Measurements from ENCODE around the gene CAPN15. TPM values are rescaled to one million over a fixed set of nuclear protein-coding genes. Genes with fewer than 3 reads are reported as not detected.

The CAPN15 gene
- total and polyA plus RNA-seq, 2 of the 4 experiments (the other 2 are of a cell fraction), result 9.3 to 24.3 TPM

DNA sequence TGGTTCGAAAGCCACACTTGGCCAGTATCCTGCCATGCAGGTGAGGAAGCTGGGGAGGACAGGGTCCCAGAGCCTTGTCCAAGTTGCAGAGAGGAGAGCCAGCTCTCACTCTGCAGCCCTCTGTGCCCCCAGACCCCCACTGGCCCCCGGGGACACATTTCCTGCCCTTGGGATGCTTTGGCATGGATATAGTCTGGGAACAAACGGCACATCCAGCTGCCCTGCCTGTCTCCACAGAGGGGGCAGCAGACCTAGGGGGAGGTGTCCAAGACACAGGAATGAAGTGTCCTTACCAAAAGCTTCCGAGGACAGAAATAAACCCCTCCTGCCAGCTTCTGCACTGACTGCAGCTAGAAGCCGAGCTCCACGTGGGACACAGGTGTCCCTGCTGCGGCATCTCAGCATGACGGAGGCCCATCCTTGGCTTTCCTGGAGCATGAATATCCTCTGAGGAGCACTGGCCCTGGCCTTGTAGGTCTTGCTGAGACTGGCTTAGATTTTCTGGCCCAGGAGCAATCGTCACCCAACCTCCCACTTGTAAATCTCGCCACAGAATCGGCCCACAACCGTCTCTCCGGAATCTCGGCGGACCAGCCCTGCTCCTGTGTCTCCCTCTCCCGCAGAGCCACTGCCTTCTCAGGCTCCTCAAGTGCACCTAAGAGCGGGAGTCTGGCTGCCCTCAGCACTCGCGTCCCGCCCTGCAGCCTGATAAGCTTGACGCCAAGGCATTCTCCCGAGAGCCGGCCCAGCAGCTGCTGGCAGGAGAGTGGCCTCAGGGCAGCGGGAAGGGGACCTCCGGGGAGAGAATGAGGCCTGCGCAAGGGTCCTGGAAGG is 1.1 kb upstream of the CAPN15 start:
- peaks cover 21% of the 10 kb centered on the region for H3K4me1 ChIP-seq (ENCODE audit: control insufficient read depth, insufficient read depth, low read length)
- ChIA-PET POLR2A (ENCODE audit: unreplicated experiment) (no interaction called here), CTCF (no interaction called here)
- BruUV-seq (replicated peaks), result no TSS peak
- H3K9me1 ChIP-seq (ENCODE audit: insufficient read depth, low read length), result peaks cover 3% of the 10 kb centered on the region; the same call in 1 of the 2 replicates
- H2AFZ ChIP-seq (replicated peaks; ENCODE audit: low read length, poor library complexity), result peak overlapping the region; percentile 95
- H3K27ac ChIP-seq (ENCODE audit: insufficient read depth, low read length), result peak overlapping the region; percentile 94
- peak overlapping the region; percentile 56 to 87 for H4K8ac ChIP-seq (ENCODE audit: low read depth in 2 of 2, low read length in 2 of 2)
- peak overlapping the region; percentile 92 for H2AK9ac ChIP-seq (replicated peaks; ENCODE audit: low read depth, low read length, poor library complexity)
- peak overlapping the region; percentile 86 for H4K91ac ChIP-seq (ENCODE audit: insufficient read depth, low read depth, low read length)
- peak overlapping the region; percentile 89 for H3K4me3 ChIP-seq (ENCODE audit: insufficient read depth, low read depth, low read length)
- intact Hi-C loops (cut with micrococcal nuclease), result loop anchor here (2.0 to 5.0 kb wide), 3 partner anchors 102 to 124 kb away; partner anchors contain the start of genes DECR2, METTL26 and RAB11FIP3
- ATAC-seq (ENCODE audit: low read depth), result peak; percentile 0
- H4K5ac ChIP-seq (ENCODE audit: low read depth, low read length), result peak overlapping the region; percentile 56
- no peak overlapping the region for H2BK120ac ChIP-seq (ENCODE audit: low read depth, low read length)
- no peaks in the 10 kb centered on the region for H3K27me3 ChIP-seq (ENCODE audit: control insufficient read depth, insufficient read depth, low read length)
- H2BK15ac ChIP-seq (ENCODE audit: low read depth, low read length), result no peak overlapping the region
- peak; percentile 40 for DNase-seq
- dilution Hi-C loops (cut with HindIII; ENCODE audit: low sequenced_read_pairs, unreplicated experiment), result no loop called here
- no peaks in the 10 kb centered on the region for H3K9me3 ChIP-seq (ENCODE audit: control insufficient read depth, insufficient read depth, low read length)
- no peak overlapping the region for H2BK20ac ChIP-seq (ENCODE audit: low read depth, low read length)
- peak overlapping the region; percentile 88 for H3K14ac ChIP-seq (replicated peaks; ENCODE audit: low read depth, low read length)
- H4K20me1 ChIP-seq (ENCODE audit: insufficient read depth, low read length), result peaks cover 68% of the 10 kb centered on the region
- peak overlapping the region; percentile 87 for H3K23ac ChIP-seq (ENCODE audit: low read depth, low read length)
- peak overlapping the region; percentile 98 for H3K4me2 ChIP-seq (ENCODE audit: low read depth, low read length)
- in situ Hi-C loops (cut with MboI; ENCODE audit: low sequenced_read_pairs), result no loop called here
- peak overlapping the region; percentile 91 for H2AK5ac ChIP-seq (ENCODE audit: low read depth, low read length)
- peak overlapping the region; percentile 87 for H3K9ac ChIP-seq (ENCODE audit: low read depth, low read length)
- no peak overlapping the region; the same call in 1 of the 2 replicates for H3K18ac ChIP-seq (ENCODE audit: low read depth, low read length)
- peak overlapping the region; percentile 94 for H3K4ac ChIP-seq (ENCODE audit: low read depth, low read length)
- H3K56ac ChIP-seq (ENCODE audit: extremely low read depth, insufficient read depth, low read length), result peak overlapping the region; percentile 63
- H2BK5ac ChIP-seq (ENCODE audit: low read depth, low read length, poor library complexity, severe bottlenecking), result peak overlapping the region; percentile 86
- 13% methylated on average over 13 of the region's 26 CpGs; no CpG with 5 or more reads in 1 of the 2 experiments for WGBS, 2 experiments (ENCODE audit: extremely low coverage in 2 of 2, insufficient read length in 1 of 2)
- peaks cover 8 to 67% of the 10 kb centered on the region in 2 experiments; a peak in 2 of 4 replicates for H3K79me1 ChIP-seq (ENCODE audit: low read depth in 1 of 2, low read length in 2 of 2)
- peaks cover 8% of the 10 kb centered on the region; the same call in 1 of the 2 replicates for H3K36me3 ChIP-seq (ENCODE audit: control insufficient read depth, insufficient read depth, low read length)
- TF ChIP-seq CEBPB (IDR thresholded peaks at IDR 0.05; ENCODE audit: low read depth, low read length), result no peak
- TF ChIP-seq BHLHE40 (IDR thresholded peaks at IDR 0.05; ENCODE audit: low read depth, low read length), result no peak
- no peak for TF ChIP-seq RFX5 (IDR thresholded peaks at IDR 0.05; ENCODE audit: low read depth, low read length)
- peak; percentile 28; the same call in 1 of the 2 replicates for TF ChIP-seq MXI1 (IDR thresholded peaks at IDR 0.05; ENCODE audit: borderline replicate concordance, low read depth, low read length)
- TF ChIP-seq POLR2A (IDR thresholded peaks at IDR 0.05; ENCODE audit: low read depth, low read length), result peak; percentile 13
- TF ChIP-seq FOS (IDR thresholded peaks at IDR 0.05; ENCODE audit: low read depth, low read length), result no peak
- no peak for TF ChIP-seq CHD1 (IDR thresholded peaks at IDR 0.05; ENCODE audit: low read depth, low read length)
- no peak for TF ChIP-seq MAZ (IDR thresholded peaks at IDR 0.05; ENCODE audit: borderline replicate concordance, low read depth, low read length)
- TF ChIP-seq RCOR1 (IDR thresholded peaks at IDR 0.05; ENCODE audit: insufficient replicate concordance, low read length), result no peak
- TF ChIP-seq, protein P1, sequence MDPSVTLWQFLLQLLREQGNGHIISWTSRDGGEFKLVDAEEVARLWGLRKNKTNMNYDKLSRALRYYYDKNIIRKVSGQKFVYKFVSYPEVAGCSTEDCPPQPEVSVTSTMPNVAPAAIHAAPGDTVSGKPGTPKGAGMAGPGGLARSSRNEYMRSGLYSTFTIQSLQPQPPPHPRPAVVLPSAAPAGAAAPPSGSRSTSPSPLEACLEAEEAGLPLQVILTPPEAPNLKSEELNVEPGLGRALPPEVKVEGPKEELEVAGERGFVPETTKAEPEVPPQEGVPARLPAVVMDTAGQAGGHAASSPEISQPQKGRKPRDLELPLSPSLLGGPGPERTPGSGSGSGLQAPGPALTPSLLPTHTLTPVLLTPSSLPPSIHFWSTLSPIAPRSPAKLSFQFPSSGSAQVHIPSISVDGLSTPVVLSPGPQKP (IDR thresholded peaks at IDR 0.05; ENCODE audit: borderline replicate concordance, low read depth, low read length), result no peak
- TF ChIP-seq USF2 (IDR thresholded peaks at IDR 0.05; ENCODE audit: low read depth, low read length), result no peak
- no peak for TF ChIP-seq CTCF (conservative IDR thresholded peaks at IDR 0.05; ENCODE audit: low read depth, low read length)
- TF ChIP-seq NFE2L2 (IDR thresholded peaks at IDR 0.05; ENCODE audit: low read depth, low read length), result no peak
- no peak for TF ChIP-seq MAFK (IDR thresholded peaks at IDR 0.05; ENCODE audit: low read depth, low read length)

Data from IMR-90 (cell line).